Retinal pigment epithelial cell (primary cell): ENCODE results near the gene PROC.

Source experiments
- DNase-seq: peaks from one replicate; pipeline ENCODE4 v3.0.0-alpha.2; 2010; ENCODE audit warnings: low read depth
- H3K4me3 ChIP-seq: 2 replicates; pipeline ENCODE4 v1.5.1; 2011; ENCODE audit warnings: mild to moderate bottlenecking, low read length, control low read depth, moderate library complexity
- CTCF ChIP-seq: conservative IDR thresholded peaks from 2 replicates; pipeline ENCODE4 v1.5.1; 2011; ENCODE audit warnings: low read depth, low read length, control low read depth, inconsistent platforms

The PROC gene

GRCh38 chr2:127424598-127425520 is 6.6 kb downstream of the PROC start:
- no peak overlapping the region for H3K4me3 ChIP-seq
- no peak for DNase-seq
- TF ChIP-seq CTCF = no peak

GRCh38 chr2:127425540-127426490 is 7.6 kb downstream of the PROC start:
- TF ChIP-seq CTCF = no peak
- no peak overlapping the region for H3K4me3 ChIP-seq
- no peak for DNase-seq

- TF ChIP-seq CTCF = no peak
- DNase-seq = no peak
- no peak overlapping the region for H3K4me3 ChIP-seq
Observed at GRCh38 chr2:127426501-127427354, 8.5 kb downstream of the PROC start.

GRCh38 chr2:127427376-127428056 is 9.3 kb downstream of the PROC start:
- TF ChIP-seq CTCF = no peak
- H3K4me3 ChIP-seq = no peak overlapping the region
- no peak for DNase-seq

GRCh38 chr2:127428057-127428814 is 10.0 kb downstream of the PROC start:
- no peak for DNase-seq
- no peak for TF ChIP-seq CTCF
- H3K4me3 ChIP-seq = no peak overlapping the region

GRCh38 chr2:127428815-127429109 is 10.5 kb downstream of the PROC start:
- DNase-seq = no peak
- TF ChIP-seq CTCF = no peak

More at GRCh38 chr2:127428815-127429109, 10.5 kb downstream of the PROC start:
- no peak overlapping the region for H3K4me3 ChIP-seq
